Neural cell (in vitro differentiated cells): ENCODE results near the gene PATL1. TPM values are rescaled to one million over a fixed set of nuclear protein-coding genes. Genes with fewer than 3 reads are reported as not detected.

Experiments
- H2AFZ ChIP-seq: fragments of 200-600, 300-800 bp; sonication (generic), shearing (Covaris generic); 2 replicates; pipeline ENCODE4 v1.6.0; 2014; ENCODE audit warnings: low read depth, mild to moderate bottlenecking, antibody characterized with exemption, low read length, moderate library complexity
- H3F3A ChIP-seq: fragments of 200-600 bp; shearing (Covaris generic); 2 replicates; pipeline ENCODE4 v1.6.1; 2016; ENCODE audit warnings: mild to moderate bottlenecking, moderate library complexity, mixed read lengths, antibody characterized with exemption, low read length; ENCODE audit not compliant: insufficient read depth, poor library complexity, severe bottlenecking
- H3K27ac ChIP-seq: fragments of 200-600, 300-800 bp; sonication (generic), shearing (Covaris generic); 2 replicates; pipeline ENCODE4 v1.5.1; 2014; ENCODE audit warnings: mild to moderate bottlenecking, low read length, moderate library complexity
- H3K27me3 ChIP-seq: fragments of 300-800, 200-600 bp; sonication (generic), shearing (Covaris generic); 2 replicates; pipeline ENCODE4 v1.6.0; 2014; ENCODE audit warnings: mild to moderate bottlenecking, low read depth, low read length, moderate library complexity; ENCODE audit not compliant: insufficient read depth
- H3K36me3 ChIP-seq: fragments of 300-800, 200-600 bp; sonication (generic), shearing (Covaris generic); 2 replicates; pipeline ENCODE4 v1.5.1; 2014; ENCODE audit warnings: mild to moderate bottlenecking, antibody characterized with exemption, low read length, moderate library complexity; ENCODE audit not compliant: insufficient read depth
- H3K4me2 ChIP-seq: fragments of 300-800, 200-600 bp; sonication (generic), shearing (Covaris generic); 2 replicates; pipeline ENCODE4 v1.6.0; 2014; ENCODE audit warnings: mild to moderate bottlenecking, low read length
- H3K4me3 ChIP-seq: fragments of 300-800, 200-600 bp; sonication (generic), shearing (Covaris generic); 2 replicates; pipeline ENCODE4 v1.5.1; 2014; ENCODE audit warnings: mild to moderate bottlenecking, low read length, moderate library complexity
- H3K79me2 ChIP-seq: fragments of 200-600 bp; shearing (Covaris generic); replicated peaks from 2 replicates; pipeline ENCODE4 v1.6.0; 2014; ENCODE audit warnings: mild to moderate bottlenecking, low read length, moderate library complexity; ENCODE audit not compliant: insufficient read depth
- H3K9ac ChIP-seq: fragments of 300-800, 200-600 bp; sonication (generic), shearing (Covaris generic); 2 replicates; pipeline ENCODE4 v1.6.1; 2016; ENCODE audit warnings: mild to moderate bottlenecking, low read length, mixed read lengths
- H3K9me2 ChIP-seq: fragments of 200-600 bp; shearing (Covaris generic); 2 replicates; pipeline ENCODE4 v1.6.1; 2016; ENCODE audit warnings: mild to moderate bottlenecking, low read length, mixed read lengths; ENCODE audit not compliant: insufficient read depth
- H3K9me3 ChIP-seq: fragments of 200-600, 300-800 bp; sonication (generic), shearing (Covaris generic); 2 replicates; pipeline ENCODE4 v1.6.1; 2016; ENCODE audit warnings: mild to moderate bottlenecking, mixed run types, low read length, moderate library complexity, mixed read lengths
- H4K20me1 ChIP-seq: fragments of 200-600 bp; shearing (Covaris generic); 2 replicates; pipeline ENCODE4 v1.6.1; 2016; ENCODE audit warnings: mild to moderate bottlenecking, mixed run types; ENCODE audit not compliant: insufficient read depth
- CTCF ChIP-seq: fragments of 450-650 bp; IDR thresholded peaks from 2 replicates; pipeline ENCODE4 v1.5.1; 2014; ENCODE audit warnings: antibody characterized with exemption, mild to moderate bottlenecking, moderate library complexity; ENCODE audit not compliant: poor library complexity, severe bottlenecking
- EP300 ChIP-seq: fragments of 450-650 bp; conservative IDR thresholded peaks from 2 replicates; pipeline ENCODE4 v1.6.1; 2014; ENCODE audit warnings: antibody characterized with exemption, mild to moderate bottlenecking, moderate library complexity; ENCODE audit not compliant: poor library complexity, severe bottlenecking
- EZH2 ChIP-seq: fragments of 200-600, 300-800 bp; shearing (Covaris generic), sonication (generic); IDR thresholded peaks from 2 replicates; pipeline ENCODE4 v1.6.1; 2014; ENCODE audit warnings: antibody characterized with exemption, low read length, borderline replicate concordance, mild to moderate bottlenecking; ENCODE audit not compliant: insufficient read depth, poor library complexity, severe bottlenecking
- MXI1 ChIP-seq: fragments of 450-650 bp; conservative IDR thresholded peaks from 2 replicates; pipeline ENCODE4 v1.6.1; 2014; ENCODE audit warnings: antibody characterized with exemption, mild to moderate bottlenecking; ENCODE audit not compliant: poor library complexity, severe bottlenecking
- POLR2AphosphoS5 ChIP-seq: IDR thresholded peaks from 2 replicates; pipeline ENCODE4 v1.6.1; 2012
- RAD21 ChIP-seq: fragments of 450-650 bp; conservative IDR thresholded peaks from 2 replicates; pipeline ENCODE4 v1.6.1; 2014; ENCODE audit warnings: antibody characterized with exemption, mild to moderate bottlenecking, moderate library complexity
- REST ChIP-seq: IDR thresholded peaks from 2 replicates; pipeline ENCODE4 v1.6.1; 2012; ENCODE audit warnings: borderline replicate concordance
- SMC3 ChIP-seq: fragments of 450-650 bp; conservative IDR thresholded peaks from 2 replicates; pipeline ENCODE4 v1.6.1; 2014; ENCODE audit warnings: antibody characterized with exemption, mild to moderate bottlenecking, moderate library complexity; ENCODE audit not compliant: poor library complexity
- TAF1 ChIP-seq: IDR thresholded peaks from 2 replicates; pipeline ENCODE4 v1.6.1; 2012; ENCODE audit warnings: low read depth
- polyA plus RNA-seq: library from polyadenylated mRNA; depleted of rRNA; stranded (reverse); fragments of >200 nt; gene quantifications from 2 replicates; pipeline ENCODE4 v1.2.3, GENCODE V29; 2014

Gene PATL1
- polyA plus RNA-seq, 1 donor from 2014 or later, result 3.2 TPM

GRCh38 chr11:59668188-59668949 lies 468 bp downstream of the PATL1 start:
- H3K79me2 ChIP-seq, result peaks cover 8% of the 10 kb centered on the region
- H3F3A ChIP-seq, result peaks cover 7% of the 10 kb centered on the region
- H3K9me3 ChIP-seq, result no peaks in the 10 kb centered on the region
- TF ChIP-seq REST (no peak), MXI1 (no peak), SMC3 (no peak), RAD21 (no peak), EP300 (no peak), CTCF (no peak), POLR2AphosphoS5 (no peak), EZH2 (no peak), TAF1 (no peak)
- H3K36me3 ChIP-seq, result peaks cover 3% of the 10 kb centered on the region
- no peaks in the 10 kb centered on the region for H4K20me1 ChIP-seq
- H3K4me3 ChIP-seq, result peak overlapping the region; percentile 93
- no peak overlapping the region for H3K27ac ChIP-seq
- H3K27me3 ChIP-seq, result no peaks in the 10 kb centered on the region
- H2AFZ ChIP-seq, result peak overlapping the region; percentile 73
- H3K9me2 ChIP-seq, result no peaks in the 10 kb centered on the region
- peak overlapping the region; percentile 73 for H3K9ac ChIP-seq
- peak overlapping the region; percentile 93 for H3K4me2 ChIP-seq

- peaks cover 14% of the 10 kb centered on the region for H3K79me2 ChIP-seq
- no peaks in the 10 kb centered on the region for H3K27me3 ChIP-seq
Measured at GRCh38 chr11:59667812-59668187, 1.0 kb downstream of the PATL1 start.

More at GRCh38 chr11:59667812-59668187, 1.0 kb downstream of the PATL1 start:
- peaks cover 7% of the 10 kb centered on the region for H3F3A ChIP-seq
- H3K4me2 ChIP-seq, result peak overlapping the region; percentile 93
- no peaks in the 10 kb centered on the region for H4K20me1 ChIP-seq
- peak overlapping the region; percentile 93 for H3K4me3 ChIP-seq
- no peak for TF ChIP-seq EZH2
- H3K36me3 ChIP-seq, result peaks cover 7% of the 10 kb centered on the region
- H3K9me3 ChIP-seq, result no peaks in the 10 kb centered on the region
- H3K27ac ChIP-seq, result no peak overlapping the region
- peak overlapping the region; percentile 7 for H2AFZ ChIP-seq
- peak overlapping the region; percentile 73 for H3K9ac ChIP-seq
- H3K9me2 ChIP-seq, result no peaks in the 10 kb centered on the region
